ENCODE data around the gene NDEL1. TPM values are rescaled to one million over a fixed set of nuclear protein-coding genes. Genes with fewer than 3 reads are reported as not detected.

The NDEL1 gene
- total RNA-seq, 1 donor from 2014 or later: 43.5 TPM

DNA sequence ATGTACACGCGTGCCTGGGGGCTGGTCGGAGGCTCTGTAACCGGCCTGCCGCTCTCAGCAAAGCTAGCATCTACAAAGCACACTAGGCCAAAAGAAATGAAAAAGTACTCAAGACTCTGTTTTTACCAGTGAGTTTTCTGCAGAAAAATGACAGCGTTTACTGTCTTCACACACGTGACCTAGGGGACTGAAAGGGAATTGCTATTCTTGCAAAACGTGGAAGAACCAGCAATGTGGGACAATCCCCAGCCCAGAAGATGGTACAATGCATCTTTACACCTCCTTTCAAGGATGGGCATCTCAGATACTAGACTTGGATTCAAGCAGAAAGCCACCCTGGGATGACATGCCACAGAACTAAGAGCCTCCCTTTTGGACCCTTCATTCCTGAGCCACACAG lies 41.5 kb downstream of the NDEL1 start:
- H3K36me3 ChIP-seq (ENCODE audit: control insufficient read depth, insufficient read depth, low read length): no peaks in the 10 kb centered on the region
- TF ChIP-seq, protein P1, sequence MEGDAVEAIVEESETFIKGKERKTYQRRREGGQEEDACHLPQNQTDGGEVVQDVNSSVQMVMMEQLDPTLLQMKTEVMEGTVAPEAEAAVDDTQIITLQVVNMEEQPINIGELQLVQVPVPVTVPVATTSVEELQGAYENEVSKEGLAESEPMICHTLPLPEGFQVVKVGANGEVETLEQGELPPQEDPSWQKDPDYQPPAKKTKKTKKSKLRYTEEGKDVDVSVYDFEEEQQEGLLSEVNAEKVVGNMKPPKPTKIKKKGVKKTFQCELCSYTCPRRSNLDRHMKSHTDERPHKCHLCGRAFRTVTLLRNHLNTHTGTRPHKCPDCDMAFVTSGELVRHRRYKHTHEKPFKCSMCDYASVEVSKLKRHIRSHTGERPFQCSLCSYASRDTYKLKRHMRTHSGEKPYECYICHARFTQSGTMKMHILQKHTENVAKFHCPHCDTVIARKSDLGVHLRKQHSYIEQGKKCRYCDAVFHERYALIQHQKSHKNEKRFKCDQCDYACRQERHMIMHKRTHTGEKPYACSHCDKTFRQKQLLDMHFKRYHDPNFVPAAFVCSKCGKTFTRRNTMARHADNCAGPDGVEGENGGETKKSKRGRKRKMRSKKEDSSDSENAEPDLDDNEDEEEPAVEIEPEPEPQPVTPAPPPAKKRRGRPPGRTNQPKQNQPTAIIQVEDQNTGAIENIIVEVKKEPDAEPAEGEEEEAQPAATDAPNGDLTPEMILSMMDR (IDR thresholded peaks at IDR 0.05; ENCODE audit: insufficient read depth, low read length, poor library complexity, severe bottlenecking): no peak
- no peak overlapping the region for H3K4me3 ChIP-seq (ENCODE audit: low read depth, low read length)
- no peaks in the 10 kb centered on the region for H3K27me3 ChIP-seq (ENCODE audit: control insufficient read depth, insufficient read depth, low read length)
- DNase-seq (ENCODE audit: low read depth): no peak

GRCh38 chr17:8477715-8478441 lies 42.2 kb downstream of the NDEL1 start:
- no peak for DNase-seq (ENCODE audit: low read depth)
- TF ChIP-seq, protein P1 (IDR thresholded peaks at IDR 0.05; ENCODE audit: insufficient read depth, low read length, poor library complexity, severe bottlenecking): no peak
- peaks cover 1% of the 10 kb centered on the region for H3K36me3 ChIP-seq (ENCODE audit: control insufficient read depth, insufficient read depth, low read length)

DNA sequence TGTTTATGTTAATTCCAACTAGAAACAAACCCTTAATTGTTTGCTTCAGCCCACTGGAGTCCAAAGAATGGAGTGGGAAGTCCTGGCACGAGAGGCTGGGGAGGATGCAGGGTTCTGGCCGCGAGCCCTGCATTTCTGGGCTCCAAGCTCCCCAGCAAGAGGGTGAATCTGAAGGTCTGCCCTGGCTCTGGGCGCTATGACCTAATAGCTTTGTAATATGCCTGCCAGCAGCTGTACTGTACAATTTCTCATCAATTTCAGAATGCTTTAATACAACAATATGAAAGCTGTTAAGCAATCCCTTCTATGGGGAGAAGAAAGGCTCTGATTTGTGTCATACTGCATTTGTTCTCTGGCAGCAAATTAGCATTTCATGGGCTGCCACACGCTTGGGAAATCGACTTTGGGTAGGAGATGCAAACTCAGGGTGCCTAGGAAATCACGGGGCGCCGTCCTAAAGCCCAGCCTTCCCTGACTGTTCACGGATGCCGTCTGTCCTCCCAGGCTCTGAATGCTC lies 43.8 kb downstream of the NDEL1 start:
- H3K27me3 ChIP-seq (ENCODE audit: control insufficient read depth, insufficient read depth, low read length): no peaks in the 10 kb centered on the region
- H3K4me3 ChIP-seq (ENCODE audit: low read depth, low read length): no peak overlapping the region
- peaks cover 1% of the 10 kb centered on the region for H3K36me3 ChIP-seq (ENCODE audit: control insufficient read depth, insufficient read depth, low read length)
- DNase-seq (ENCODE audit: low read depth): no peak
- TF ChIP-seq, protein P1 (IDR thresholded peaks at IDR 0.05; ENCODE audit: insufficient read depth, low read length, poor library complexity, severe bottlenecking): no peak

More at GRCh38 chr17:8477715-8478441, 42.2 kb downstream of the NDEL1 start:
- Histone ChIP-seq H3K27me3 (ENCODE audit: control insufficient read depth, insufficient read depth, low read length) (no peaks in the 10 kb centered on the region), H3K4me3 (ENCODE audit: low read depth, low read length) (no peak overlapping the region)

DNA sequence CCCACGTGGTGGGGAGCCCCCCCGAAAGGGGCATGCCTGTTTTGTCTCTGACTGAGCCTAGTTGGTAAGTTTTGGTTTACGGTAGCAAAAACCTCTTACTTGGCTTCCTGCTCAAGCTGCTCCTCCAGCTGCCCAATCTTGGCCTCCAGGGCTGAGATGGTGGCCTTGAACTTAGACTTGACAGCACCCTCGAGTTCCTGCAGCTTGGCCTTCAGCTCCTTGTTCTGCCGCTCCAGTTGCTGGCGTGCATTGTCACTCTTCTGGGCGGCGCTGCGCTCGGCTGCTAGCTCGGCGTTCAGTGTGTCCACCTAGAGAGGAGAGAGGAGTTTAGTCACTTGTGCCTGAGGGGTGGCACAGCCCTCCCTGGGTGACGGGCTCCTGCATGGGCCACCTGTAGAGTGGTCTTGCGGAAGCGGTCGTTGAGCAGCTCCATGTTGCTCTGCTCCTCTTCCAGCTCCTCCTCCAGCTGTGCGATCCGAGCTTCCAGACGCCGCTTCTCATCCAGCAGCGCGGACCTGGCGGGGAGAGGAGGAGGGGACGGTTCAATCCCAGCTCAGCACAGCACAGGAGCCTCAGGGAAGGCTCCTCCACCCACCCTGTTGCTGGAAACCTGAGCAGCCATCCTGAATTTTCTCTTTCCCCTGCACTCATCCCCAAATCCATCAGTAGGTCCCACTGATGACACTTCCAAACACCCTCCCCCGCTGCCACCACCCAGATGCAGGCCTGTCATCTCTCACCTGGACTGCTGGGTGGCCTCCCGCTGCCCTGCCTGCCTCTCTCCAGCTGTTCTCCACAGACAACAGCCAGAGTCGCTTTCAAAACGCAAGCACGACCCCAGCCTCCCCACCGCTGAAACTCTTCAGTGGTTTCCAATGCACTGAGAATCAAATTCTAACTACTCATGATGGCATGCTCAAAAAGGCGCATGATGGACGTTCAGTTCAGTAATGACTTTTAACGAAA lies 44.6 kb downstream of the NDEL1 start:
- no peak overlapping the region for H3K4me3 ChIP-seq (ENCODE audit: low read depth, low read length)
- peaks cover 1% of the 10 kb centered on the region for H3K36me3 ChIP-seq (ENCODE audit: control insufficient read depth, insufficient read depth, low read length)
- no peak for DNase-seq (ENCODE audit: low read depth)
- H3K27me3 ChIP-seq (ENCODE audit: control insufficient read depth, insufficient read depth, low read length): no peaks in the 10 kb centered on the region
- TF ChIP-seq, protein P1 (IDR thresholded peaks at IDR 0.05; ENCODE audit: insufficient read depth, low read length, poor library complexity, severe bottlenecking): no peak

- Histone ChIP-seq H3K36me3 (ENCODE audit: control insufficient read depth, insufficient read depth, low read length) (peaks cover 1% of the 10 kb centered on the region), H3K27me3 (ENCODE audit: control insufficient read depth, insufficient read depth, low read length) (no peaks in the 10 kb centered on the region), H3K4me3 (ENCODE audit: low read depth, low read length) (no peak overlapping the region)
- TF ChIP-seq, protein P1 (IDR thresholded peaks at IDR 0.05; ENCODE audit: insufficient read depth, low read length, poor library complexity, severe bottlenecking): no peak
- DNase-seq (ENCODE audit: low read depth): no peak
These were observed 45.4 kb downstream of the NDEL1 start for GRCh38 chr17:8481089-8481488.

Measured in kidney epithelial cell (primary cell).